GM18519 (cell line): ENCODE results near the gene THSD8.

Experiments used
- ATAC-seq: cut with Tn5 transposase; IDR thresholded peaks from one replicate; pipeline ENCODE4 v1.9.1; 2021; ENCODE audit warnings: mild to moderate bottlenecking, moderate library complexity; ENCODE audit not compliant: unreplicated experiment, low FRiP score

Gene THSD8

GRCh38 chr19:12801466-12802266 is at the start of gene THSD8, which contains the start of gene PRDX2:
THSD8 (plus strand) TSS chr19:12802069; CDS start chr19:12802072, 3 bp downstream.
PRDX2 (minus strand) TSS chr19:12801800; CDS start chr19:12801261, 539 bp downstream.
- ATAC-seq: no peak

DNA sequence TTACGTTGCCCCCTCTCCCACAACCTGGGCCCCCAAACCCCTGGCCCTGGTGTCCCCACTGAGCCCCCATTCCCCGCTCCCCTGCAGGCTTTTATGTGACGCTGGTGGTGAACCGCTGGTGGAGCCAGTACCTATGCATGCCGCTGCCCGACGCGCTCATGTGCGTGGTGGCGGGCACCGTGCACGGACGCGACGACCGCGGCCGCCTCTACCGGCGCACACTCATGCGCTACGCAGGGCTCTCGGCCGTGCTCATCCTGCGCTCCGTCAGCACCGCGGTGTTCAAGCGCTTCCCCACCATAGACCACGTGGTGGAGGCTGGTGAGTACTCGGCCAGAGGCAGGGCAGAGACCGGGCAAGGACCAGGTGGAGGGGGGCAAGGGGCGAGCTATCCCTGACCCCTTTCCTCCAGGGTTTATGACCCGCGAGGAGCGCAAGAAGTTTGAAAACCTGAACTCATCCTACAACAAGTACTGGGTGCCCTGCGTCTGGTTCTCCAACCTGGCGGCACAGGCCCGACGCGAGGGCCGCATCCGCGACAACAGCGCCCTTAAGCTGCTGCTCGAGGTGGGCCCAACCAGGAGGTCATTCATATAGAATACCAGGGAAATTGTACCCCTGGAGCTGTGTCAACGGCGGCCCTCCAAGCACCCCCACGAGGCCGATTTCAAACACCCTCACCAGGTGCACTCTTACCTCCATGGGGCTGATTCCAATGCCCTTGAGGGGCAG is 47.2 kb upstream of the THSD8 start:
- no peak for ATAC-seq

GRCh38 chr19:12756150-12756883 is 45.6 kb upstream of the THSD8 start:
- no peak for ATAC-seq

DNA sequence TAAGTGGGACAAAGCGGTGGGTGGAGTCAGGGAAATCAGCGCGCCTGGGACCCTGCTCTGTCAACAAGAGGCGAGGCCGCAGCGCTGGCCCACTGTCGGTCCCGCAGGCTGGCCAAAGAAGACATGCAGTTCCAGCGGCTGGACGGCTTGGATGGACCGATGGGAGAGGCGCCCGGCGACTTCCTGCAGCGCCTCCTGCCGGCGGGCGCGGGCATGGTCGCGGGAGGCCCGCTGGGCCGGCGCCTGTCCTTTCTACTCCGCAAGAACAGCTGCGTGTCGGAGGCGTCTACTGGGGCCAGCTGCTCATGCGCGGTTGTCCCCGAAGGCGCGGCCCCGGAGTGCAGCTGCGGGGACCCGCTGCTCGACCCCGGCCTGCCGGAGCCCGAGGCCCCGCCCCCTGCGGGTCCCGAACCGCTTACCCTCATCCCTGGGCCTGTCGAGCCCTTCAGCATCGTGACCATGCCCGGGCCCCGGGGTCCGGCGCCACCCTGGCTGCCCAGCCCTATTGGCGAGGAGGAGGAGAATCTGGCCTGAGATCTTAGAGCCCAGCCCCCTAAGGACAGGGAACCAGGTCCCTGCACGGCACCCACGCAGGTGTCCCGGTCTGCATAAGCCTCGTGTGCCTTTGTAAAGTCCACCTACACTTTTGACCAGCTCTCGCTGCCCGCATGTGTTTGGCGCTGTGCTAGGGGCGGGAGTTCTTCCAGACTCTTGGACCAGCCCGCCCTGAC is 44.2 kb upstream of the THSD8 start:
- ATAC-seq: no peak

DNA sequence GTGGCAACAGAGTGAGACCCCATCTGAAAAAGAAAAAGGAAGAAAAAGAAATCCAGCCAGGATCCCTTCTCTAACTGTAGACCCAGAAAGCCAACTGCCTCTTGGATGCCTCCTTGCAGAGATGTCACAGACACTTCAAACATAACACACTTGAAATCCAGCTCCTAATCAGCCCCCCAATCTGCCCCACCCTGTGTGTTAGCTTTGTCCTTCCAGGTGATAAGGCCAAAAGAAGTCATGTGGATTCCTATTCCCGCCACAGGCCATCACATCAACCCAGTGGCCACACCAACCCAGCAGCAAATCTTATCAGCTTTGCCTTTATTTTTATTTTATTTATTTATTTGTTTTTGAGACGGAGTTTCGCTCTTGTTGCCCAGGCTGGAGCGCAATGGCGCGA is 42.2 kb upstream of the THSD8 start:
- ATAC-seq: no peak

DNA sequence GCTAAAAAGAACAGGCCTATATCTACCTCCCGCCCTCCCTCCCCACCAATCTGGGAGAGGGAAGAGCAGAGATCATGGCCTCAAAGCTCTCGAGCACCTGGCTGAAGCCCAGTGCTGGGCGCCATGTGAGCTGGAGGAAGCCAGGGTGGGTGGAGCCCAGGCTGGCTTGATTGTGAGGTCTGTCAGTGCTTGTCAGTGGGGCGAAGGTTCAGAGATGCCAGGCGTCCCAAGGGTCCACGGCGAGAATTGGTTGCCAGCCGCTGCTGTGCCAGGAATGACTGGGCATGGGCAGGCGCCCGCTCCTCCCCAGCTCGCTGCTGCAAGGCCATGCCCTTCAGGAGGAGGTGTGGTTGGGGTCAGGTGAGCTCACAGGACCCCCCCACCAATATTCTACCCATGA is 38.8 kb upstream of the THSD8 start:
- ATAC-seq: no peak

GRCh38 chr19:12764698-12765097 is 37.2 kb upstream of the THSD8 start:
- ATAC-seq: no peak

- ATAC-seq: no peak
Measured at GRCh38 chr19:12766051-12766521, 35.8 kb upstream of the THSD8 start.

DNA sequence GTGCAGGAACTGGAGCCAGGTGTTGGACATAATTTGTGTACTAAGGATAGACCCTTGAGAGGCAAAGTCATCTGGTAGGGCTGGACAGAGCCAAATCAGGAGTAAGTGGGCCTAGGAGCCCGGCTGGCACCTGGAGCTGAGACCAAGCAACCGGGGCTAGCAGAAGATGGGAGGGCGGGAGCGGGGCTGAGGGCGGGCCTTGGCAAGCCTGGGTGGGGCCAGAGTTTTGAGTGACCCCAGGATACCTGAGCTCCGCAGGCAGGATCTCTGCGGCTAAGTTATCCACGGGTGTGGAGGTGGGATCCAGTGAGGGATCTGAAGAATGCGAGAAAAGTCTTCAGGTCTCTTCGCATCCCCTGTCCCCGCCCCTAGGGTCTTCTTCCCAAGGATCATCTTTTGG is 34.7 kb upstream of the THSD8 start:
- no peak for ATAC-seq

DNA sequence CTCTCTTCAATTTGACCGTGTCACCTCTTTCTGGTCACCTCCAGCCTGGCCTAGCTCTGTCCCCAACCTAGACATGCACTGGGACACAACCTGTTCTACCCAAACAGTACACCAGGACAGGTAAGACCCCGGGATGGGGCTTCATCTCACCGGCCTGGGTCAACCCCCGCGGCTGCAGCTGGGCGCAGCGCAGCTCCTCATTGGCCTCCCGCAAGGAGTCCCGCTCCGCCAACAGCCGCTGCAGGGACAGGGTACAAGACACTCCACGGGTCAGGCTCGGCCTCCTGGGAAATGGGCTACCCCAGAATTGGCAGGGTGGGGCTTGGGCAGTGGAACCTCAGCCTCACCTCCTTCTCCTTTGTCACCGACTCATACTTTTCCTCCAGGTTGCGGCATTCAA is 34.2 kb upstream of the THSD8 start:
- ATAC-seq: no peak

GRCh38 chr19:12769689-12770088 is 32.2 kb upstream of the THSD8 start:
- ATAC-seq: no peak

- no peak for ATAC-seq
Measured at GRCh38 chr19:12770922-12771321, 30.9 kb upstream of the THSD8 start.

DNA sequence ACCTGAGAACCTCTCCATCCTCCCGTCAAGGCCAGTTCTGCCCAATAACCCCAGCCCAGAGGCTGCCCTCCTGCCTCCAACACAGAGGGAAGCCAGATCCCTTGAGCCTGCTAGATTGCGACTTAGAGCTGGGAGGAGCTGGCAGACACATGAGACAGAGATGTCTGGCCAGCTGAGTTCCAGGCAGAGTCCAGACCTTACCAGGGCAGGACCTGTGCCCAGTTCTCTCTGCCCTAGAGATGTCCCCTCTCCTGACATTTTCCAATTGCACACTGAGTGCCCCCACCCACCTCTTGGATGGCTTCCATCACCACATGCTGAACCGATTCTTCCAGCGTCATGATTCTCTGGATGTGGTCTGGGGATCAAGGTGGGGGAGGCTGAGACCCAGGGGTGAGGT is 29.5 kb upstream of the THSD8 start:
- no peak for ATAC-seq

DNA sequence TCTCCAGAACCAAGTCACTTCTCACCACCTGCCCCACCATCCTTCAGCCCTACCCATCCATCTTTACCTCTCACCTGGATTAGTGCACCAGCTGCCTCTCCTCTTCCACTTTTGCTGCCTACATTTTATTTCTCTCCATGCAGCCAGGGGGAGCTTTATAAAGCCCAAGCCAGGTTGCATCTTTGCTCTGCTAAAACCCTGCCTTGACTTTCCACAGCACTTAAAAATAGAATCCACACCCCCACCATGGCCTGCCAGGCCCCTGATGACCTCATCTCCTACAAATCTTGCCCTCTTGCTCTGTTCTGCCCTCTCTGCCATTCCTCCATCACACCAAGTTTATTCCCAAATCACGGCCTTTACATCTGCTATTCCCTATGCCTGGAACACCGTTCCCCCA is 28.3 kb upstream of the THSD8 start:
- ATAC-seq: no peak

DNA sequence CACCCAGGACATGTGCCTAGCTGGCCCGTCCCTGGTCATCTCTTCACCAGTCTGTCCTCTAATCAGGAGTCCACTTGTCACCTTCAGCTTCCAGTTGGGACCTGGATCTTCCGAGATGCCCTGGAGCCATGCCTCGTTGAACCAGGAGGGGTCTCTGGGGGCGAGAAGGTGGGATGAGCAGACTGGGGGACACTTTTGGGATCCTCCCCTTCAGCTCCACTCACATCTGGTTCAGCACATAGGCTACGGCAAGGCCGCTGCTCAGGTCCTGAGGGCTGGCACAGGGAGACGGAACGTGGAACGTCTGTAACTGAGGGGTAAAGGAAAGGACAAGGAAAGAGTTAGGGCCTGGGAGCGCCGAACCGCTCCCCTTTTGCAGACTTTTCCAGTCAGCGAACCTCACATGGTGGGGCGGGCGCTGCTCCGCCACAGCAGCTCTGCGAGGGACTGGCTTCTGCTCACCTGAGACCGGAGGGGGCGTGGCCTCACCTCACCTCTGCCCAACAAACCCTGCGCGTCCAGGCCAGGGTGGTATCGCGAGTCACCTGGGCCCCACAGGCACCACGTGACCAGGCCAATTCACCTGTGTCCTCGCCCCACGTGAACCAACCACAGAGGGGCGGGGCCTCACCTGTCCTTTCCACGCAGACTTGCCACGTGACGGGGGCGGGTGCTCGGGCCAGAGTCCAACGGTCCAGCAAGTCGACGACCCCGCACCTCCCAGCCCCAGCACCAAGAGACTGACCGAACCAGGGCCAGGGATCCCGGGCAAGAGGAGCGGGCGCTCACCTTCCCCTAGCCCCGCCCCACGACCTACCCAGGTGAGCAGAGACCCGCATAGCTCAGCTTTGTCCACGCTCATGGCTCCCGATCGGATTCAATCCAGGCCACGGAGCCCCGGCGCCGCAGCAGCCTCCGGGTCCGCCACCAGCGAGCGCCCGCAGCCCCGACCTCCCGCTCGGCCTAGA is 27.0 kb upstream of the THSD8 start, which contains the start of gene HOOK2:
Gene HOOK2 (minus strand): TSS at position 965 of the 968 bp plus-strand sequence. CDS start 103 bp downstream, at position 862.
- no peak for ATAC-seq

- ATAC-seq: no peak
Measured at GRCh38 chr19:12777217-12778016, 24.5 kb upstream of the THSD8 start.

DNA sequence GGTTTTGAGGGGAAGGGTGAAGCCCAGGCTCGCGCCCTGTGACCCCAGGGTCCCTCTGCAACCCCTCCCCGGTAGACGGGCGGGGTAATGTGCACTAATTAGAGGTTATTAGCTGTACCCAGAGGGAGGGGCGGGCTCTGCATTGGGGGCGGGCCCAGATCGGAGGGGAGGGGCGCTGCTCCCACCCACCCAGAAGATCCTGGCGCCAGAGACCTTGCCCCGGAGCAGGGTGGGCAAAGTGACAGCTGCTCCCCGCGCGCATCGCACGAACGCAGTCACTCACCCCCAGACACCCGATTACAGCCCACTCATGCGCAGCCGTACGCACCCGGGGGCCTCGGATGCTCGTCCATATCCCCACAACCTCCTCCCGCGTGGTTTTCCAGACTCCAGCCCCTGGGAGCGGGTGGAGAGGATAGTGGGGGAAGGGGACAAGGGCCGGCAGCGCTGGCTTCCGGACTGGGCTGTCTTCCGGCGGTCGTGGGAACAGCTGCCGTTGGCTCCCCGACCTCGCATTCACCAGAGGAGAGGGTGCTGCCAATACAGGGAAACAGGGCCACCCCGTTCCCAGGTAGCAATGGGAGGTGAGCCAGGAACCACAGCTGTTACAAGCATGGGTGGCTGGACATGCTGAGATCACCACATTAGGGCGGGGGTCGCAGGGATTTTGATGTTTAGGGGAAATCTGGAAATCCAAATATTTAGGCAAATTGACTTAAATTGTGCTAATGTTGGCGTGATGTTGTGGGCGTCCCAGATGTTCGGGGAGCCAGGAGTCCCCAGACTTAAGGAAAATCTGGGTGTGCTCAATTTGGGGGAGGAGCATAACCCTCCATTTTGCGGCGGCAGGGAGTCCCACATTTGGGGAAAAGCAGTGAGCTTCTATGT is 23.6 kb upstream of the THSD8 start:
- ATAC-seq: no peak

DNA sequence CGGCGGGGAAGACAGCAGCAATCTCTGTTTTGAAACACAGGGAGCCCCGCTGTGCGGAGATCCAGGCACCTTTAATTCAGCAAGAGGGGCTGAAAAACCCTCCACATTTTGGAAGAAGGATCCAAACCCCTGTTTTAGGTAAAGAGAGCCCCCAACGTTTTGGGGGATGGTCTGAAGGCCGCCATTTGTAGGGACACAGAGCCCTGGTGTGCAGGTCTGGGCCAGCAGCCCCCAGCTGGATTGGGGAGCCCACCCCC is 23.0 kb upstream of the THSD8 start:
- no peak for ATAC-seq
